Mononuclear cell (primary cell): Measurements from ENCODE around the gene BRMS1. TPM values are rescaled to one million over a fixed set of nuclear protein-coding genes. Genes with fewer than 3 reads are reported as not detected.

Experiments used
- H3K27me3 ChIP-seq: 2 replicates; pipeline ENCODE4 v1.6.0; 2011; ENCODE audit warnings: low read length, control low read depth; ENCODE audit not compliant: insufficient read depth
- H3K4me1 ChIP-seq: 2 replicates; pipeline ENCODE4 v1.5.1; 2011; ENCODE audit warnings: mild to moderate bottlenecking, low read length, control low read depth; ENCODE audit not compliant: insufficient read depth
- H3K4me3 ChIP-seq: 2 replicates; pipeline ENCODE4 v1.5.1; 2011; ENCODE audit warnings: mild to moderate bottlenecking, low read length, moderate library complexity
- H3K9me3 ChIP-seq: 2 replicates; pipeline ENCODE4 v1.5.1; 2011; ENCODE audit warnings: low read depth, mild to moderate bottlenecking, control low read depth, low read length
- total RNA-seq: library from RNA; depleted of rRNA; stranded (reverse); fragments of >200 nt; gene quantifications from one replicate; pipeline ENCODE4 v1.2.3, GENCODE V29; 2012

Gene BRMS1
- total RNA-seq, 1 donor = 51.7 TPM

DNA sequence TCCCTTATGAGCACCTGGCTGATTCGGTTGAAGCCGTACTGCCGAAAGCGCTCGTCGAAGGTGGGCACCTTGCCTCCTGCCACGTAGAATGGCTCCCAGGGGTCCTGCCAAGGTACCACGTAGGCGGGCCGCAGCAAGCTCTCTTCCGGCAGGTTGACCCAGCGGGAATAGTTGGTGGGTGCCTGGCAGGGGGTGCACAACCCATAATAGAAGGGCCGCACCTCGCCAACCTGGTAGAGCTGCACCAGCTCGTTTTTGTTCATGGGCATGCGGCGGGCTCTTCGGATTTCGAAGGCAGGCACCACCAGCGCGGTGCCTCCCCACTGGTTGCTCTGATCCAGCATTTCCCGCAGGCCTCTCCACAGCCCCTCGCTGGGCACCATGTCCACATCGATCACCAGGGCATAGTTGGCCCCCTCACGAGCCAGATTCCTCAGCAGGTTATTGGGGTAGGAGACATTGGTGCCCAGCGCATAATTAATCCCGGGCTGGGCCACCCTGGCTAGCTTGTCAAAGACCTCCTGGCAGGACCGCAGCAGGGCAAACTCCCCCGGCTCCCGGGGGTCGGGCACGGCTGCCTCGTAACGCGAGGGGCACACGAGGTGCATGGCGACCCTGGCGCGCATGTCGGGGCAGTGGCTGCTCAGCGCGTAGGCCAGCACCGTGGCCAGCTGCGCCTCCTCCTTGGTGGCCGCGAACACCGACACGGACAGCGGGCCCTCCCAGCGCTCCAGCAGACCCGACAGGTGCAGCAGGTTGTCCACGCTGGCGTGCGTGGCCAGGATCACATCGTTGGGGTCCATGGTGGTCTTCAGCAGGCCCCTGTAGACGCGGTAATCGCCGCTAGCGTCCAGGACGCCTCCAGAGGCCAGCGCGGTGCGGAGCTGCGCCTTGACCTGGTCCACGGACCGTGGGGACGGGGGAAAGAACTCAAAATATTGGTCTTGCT, 1.8 kb upstream of the BRMS1 start:
- no peaks in the 10 kb centered on the region for H3K27me3 ChIP-seq
- H3K9me3 ChIP-seq = no peaks in the 10 kb centered on the region
- peaks cover 46% of the 10 kb centered on the region for H3K4me1 ChIP-seq
- peak overlapping the region; percentile 44 for H3K4me3 ChIP-seq

DNA sequence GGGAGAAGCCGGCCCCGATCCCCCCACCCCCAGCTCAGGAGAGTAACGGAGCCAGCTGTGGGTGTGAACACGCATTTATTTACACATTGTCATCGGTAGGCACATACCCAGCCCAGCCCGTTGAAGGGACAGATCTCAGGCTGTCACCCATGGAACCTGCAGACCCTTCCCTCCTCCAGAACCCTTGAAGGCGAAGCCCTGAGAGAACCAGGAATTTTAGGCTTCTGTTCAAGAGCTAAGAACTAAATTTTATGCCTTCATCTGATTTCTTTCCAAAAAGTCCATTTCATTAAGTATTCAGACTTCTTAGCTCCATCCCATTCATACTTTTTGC, 379 bp upstream of the BRMS1 start:
- H3K4me1 ChIP-seq = peaks cover 46% of the 10 kb centered on the region
- no peaks in the 10 kb centered on the region for H3K27me3 ChIP-seq
- H3K9me3 ChIP-seq = no peaks in the 10 kb centered on the region
- peak overlapping the region; percentile 87 for H3K4me3 ChIP-seq

DNA sequence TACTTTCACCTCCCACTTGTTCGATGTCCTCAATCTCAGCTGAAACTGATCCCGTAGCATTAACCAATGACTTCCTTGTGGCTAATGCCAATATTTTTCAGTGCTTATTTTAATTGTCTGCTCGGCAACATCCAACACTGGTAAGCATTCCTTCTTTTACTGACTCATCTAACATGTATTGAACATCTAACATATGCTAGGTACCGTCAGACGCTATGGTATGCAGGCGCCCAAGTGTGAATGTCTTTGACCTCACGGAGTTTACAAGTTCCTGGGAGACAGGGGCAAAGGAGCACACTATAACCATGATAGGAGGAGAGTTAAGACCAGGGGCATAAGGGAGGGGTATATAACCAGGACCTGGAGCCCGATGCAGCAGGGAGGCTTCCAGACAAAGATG, 1.7 kb downstream of the BRMS1 start:
- Histone ChIP-seq H3K4me1 (peaks cover 44% of the 10 kb centered on the region), H3K4me3 (no peak overlapping the region), H3K27me3 (no peaks in the 10 kb centered on the region), H3K9me3 (no peaks in the 10 kb centered on the region)

DNA sequence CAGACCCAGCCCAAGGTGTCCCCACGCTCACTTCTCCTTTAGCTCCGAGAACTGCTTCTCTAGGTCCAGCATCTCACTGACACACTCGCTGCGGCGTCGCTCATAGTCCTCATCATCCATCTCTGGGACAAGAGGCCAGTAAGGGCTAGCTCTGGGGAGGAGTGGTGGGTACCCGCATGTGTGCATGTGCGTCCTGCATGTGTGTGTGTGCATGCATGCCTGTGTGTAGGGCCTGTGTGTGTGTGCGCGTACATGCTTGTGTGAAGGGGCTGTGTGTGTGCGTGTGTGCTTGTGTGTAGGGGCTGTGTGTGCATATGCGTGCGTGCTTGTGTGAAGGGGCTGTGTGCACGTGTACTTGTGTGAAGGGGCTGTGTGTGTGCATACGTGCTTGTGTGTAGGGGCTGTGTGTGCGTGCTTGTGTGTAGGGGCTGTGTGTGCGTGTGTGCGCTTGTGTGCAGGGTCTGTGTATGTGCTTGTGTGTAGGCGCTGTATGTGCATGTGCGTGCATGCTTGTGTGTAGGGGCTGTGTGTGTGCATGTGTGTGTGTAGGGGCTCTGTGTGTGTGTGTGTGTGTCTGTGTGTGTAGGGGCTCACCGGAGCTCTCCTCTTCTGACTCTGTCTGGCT, 3.3 kb downstream of the BRMS1 start:
- no peaks in the 10 kb centered on the region for H3K9me3 ChIP-seq
- no peaks in the 10 kb centered on the region for H3K27me3 ChIP-seq
- no peak overlapping the region for H3K4me3 ChIP-seq
- peaks cover 43% of the 10 kb centered on the region for H3K4me1 ChIP-seq

DNA sequence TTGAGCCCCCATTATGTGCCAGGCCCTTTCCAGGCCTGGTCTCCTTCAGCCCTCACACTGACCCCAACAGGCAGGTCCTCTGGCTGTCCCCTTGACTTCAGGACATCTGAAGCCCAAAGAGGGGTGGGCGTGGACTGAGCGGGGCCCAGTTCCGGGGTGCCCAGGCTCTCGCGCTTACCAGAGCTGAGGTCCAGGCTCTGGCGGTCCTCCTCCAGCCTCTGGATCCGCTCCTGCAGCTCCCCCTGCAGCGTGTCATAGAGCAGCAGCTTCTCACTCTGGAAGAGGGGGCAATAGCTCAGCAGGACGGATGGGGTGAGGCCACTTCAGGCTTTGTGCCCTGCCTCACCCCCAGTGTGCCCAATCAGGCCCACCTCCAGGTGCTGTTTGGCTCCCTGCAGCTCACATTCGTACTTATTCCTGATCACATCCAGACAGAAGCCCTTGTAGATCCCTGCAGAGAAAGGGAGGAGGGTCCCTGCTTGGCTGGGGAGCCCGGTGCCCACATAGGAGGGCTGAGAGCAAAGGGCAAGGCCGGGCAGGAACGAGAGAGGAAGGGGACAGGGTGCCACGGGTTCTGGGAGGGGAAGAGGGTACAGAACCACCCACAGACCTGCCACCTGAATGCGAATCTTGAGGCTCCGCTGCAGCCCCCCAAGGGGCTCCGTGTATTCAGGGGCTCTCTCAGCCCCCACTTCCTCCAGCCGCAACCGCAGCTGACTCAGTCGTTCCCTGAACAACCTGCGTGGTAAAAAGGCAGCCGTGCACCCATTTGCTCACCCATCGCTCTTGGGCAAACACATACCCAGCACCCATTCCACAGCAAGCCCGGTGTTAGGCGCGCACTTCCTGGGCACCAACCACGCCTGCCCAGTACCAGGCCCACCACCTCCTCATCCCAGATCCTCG, 4.1 kb downstream of the BRMS1 start:
- Histone ChIP-seq H3K4me1 (peaks cover 43% of the 10 kb centered on the region), H3K9me3 (no peaks in the 10 kb centered on the region), H3K27me3 (no peaks in the 10 kb centered on the region), H3K4me3 (no peak overlapping the region)

DNA sequence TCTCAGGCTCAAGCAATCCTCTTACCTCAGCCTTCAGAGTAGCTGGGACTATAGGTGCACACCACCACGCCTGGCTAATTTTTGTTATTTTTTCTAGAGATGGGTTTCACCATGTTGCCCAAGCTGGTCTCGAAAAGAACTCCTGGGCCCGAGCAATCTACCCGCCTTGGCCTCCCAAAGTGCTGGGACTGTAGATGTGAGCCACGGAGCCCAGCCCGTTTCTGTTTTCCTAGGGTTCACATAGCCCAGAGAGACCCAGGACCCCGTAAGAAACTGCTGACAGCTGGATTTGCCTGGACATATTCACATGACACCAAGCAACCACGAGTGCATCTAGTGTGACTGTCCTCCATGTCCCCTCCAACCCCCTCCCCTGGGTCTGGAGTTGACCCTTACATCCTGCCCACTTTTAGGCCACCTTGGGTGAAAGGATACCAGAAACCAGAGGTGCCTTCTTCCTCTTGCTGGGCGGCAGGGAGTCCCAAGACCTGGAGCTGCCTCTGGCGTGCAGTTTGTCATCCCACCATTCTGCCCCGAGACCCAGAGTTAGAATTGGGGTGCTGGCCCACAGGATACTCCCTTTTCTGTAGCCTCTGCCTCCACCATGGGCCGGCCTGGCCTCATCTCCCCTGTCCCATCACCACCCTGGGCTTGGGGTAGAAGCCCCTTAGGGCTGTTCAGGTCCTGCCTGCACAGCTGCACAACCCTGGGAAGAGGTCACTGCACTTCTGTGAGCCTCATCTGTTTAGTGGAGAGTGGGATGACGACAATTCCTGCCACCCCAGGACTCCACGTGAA, 5.0 kb downstream of the BRMS1 start:
- H3K4me1 ChIP-seq = peaks cover 44% of the 10 kb centered on the region
- no peaks in the 10 kb centered on the region for H3K27me3 ChIP-seq

DNA sequence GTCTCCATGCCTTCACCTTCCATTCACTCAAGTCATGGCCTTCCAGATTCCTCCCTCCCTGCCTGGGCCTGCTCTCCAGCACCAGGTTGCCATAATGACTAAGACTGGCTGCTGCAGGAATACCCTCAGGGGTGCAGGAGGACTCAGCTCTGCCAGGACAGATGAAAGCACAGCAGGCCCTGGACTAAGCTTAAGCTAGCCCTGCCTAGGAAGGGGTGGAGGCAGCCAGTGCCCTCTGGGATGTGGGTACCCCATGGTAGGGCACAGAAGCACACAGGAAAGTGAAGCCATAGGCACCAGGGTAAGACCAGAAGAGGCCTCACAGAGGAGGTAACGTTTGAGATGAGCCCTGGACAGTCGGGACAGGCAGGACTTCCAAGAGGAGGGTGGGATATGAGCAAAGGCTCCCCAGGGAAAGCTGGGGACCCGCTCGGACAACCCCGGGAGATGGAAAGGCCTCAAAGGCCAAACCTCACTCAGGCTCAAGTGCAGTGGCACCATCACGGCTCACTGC, 5.7 kb downstream of the BRMS1 start:
- no peaks in the 10 kb centered on the region for H3K9me3 ChIP-seq
- no peaks in the 10 kb centered on the region for H3K27me3 ChIP-seq
- peaks cover 42% of the 10 kb centered on the region for H3K4me1 ChIP-seq
- H3K4me3 ChIP-seq = no peak overlapping the region

More for the DNA sequence above, 5.0 kb downstream of the BRMS1 start:
- no peak overlapping the region for H3K4me3 ChIP-seq
- H3K9me3 ChIP-seq = no peaks in the 10 kb centered on the region

DNA sequence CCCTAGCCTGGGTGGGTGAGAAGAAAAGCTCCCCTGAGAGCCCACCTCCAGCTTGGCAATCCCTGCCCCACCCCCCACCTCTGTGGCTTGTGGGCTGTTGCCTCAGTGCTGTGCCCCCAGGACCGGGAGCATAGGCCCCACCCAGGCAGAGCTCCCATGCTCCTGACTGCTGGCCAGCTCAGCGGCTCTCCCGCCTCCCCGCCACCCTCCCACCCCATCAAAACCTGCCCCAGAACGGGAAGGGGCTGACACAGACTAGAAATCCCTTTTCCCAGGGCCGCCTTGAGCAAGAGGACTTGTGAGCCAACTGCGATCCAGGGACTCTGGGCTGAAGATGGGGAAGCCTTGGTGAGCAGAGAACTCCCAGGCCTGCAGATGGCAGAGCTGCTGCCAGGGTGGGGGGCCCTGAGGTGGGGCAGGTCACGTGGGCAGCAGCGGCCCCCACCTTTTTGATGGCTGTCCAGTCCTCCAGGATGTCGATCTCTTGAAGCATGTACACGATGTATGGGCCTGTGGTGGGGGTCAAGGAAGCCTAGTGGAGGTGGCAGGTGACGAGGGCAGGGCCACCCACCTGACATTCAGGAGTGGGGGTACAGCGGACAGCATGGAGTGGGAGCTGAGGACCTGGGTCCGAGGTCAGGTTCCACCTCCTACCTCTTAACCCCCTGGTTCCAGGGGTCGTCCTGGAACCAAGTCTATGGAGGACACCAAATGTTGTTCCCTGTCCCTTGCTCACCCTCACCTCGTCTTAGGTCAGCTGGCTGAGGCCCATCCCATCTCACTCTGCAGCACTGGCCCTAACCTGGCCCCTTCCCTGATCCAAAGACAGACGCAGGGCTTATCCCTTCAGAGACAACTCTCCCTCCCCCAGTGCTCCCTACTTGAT, 6.4 kb downstream of the BRMS1 start:
- Histone ChIP-seq H3K4me3 (no peak overlapping the region), H3K27me3 (no peaks in the 10 kb centered on the region), H3K4me1 (peaks cover 35% of the 10 kb centered on the region), H3K9me3 (no peaks in the 10 kb centered on the region)

DNA sequence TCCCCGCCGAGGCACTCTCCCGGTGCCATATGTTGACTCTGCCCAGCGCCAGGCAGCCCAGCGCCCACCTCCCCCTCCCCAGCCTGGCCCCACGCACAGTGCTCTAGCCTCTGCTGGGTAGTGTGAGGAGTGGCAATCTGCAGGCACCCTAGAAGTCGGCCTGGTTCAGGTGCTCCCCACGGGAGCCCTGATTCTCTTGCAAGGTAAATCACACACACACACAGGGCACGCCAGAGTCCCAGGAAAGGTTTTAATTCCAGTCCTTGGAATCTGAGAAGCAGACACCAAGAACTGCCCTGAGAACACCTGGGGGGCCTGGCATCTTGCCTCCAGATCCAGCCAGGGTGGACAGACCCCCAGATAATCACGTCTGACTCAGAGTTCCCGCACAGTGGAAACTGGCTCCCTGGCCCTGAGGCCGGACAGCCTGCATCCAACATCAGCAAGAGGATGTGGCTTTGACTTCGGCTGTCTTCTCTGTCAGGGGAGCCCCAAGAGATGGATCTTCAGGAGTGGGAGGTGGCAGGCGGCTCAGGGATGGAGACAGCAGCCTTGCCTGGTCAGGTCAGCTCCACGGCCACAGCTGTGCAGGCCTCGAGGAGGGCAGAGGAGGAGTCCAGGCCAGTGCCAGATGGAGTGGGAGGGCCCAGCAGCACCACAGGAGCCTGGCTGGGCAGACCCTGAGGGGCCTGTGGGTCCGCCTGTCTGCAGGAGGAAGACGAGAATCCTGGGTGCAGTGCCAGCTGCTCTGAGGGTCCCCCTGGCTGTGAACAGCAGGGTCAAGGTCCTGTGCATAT, 7.6 kb downstream of the BRMS1 start:
- Histone ChIP-seq H3K27me3 (no peaks in the 10 kb centered on the region), H3K4me3 (no peak overlapping the region), H3K9me3 (no peaks in the 10 kb centered on the region), H3K4me1 (peaks cover 30% of the 10 kb centered on the region)

DNA sequence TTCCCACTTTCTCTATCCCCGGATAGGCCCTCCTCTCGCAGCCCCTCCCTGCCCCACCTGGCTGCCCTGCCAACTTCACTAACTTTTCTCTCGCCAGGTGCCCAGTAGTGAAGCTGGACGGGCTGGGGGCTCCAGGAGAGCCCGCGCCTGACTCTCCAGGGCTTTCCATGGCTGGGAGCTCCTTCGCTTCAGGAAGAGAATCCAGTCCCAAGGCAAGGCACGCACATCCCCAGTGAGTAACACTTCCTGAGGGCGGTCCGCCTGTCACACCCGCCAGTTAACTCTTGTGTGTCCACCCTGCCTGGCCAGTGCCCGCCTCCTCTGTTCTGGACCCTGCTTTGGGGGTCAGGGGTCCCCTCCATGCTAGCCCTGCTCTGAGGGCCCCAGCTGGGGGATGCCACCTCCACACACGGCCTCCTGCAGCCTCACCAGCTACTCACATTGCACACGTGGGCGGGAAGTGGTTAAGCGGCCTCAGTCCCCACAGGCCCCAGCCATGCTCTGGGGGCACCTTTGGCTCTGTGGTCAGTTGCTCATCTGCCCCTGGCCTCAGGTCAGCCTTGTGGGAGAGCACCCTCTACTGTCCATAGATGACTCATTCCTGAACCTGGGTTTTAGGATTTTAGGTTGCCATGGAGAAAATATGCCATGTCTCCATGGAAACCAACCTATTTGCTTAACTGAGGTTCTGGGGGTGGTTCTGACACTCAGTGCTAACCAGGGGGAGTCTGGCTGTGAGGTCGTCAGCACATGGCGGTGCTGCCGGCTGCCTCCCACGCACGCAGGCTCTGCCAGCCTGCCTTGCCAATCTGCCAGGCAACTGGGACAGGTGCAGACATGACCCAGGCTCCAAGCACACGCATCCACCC, 8.4 kb downstream of the BRMS1 start, which contains the start of gene RIN1:
RIN1 (minus strand) TSS at position 201 of the 869 bp plus-strand sequence; CDS start at position 169, 32 bp downstream.
- no peaks in the 10 kb centered on the region for H3K9me3 ChIP-seq
- H3K4me3 ChIP-seq = peak within 1 kb of the TSS; percentile 49
- peaks cover 30% of the 10 kb centered on the region for H3K4me1 ChIP-seq
- H3K27me3 ChIP-seq = no peaks in the 10 kb centered on the region

DNA sequence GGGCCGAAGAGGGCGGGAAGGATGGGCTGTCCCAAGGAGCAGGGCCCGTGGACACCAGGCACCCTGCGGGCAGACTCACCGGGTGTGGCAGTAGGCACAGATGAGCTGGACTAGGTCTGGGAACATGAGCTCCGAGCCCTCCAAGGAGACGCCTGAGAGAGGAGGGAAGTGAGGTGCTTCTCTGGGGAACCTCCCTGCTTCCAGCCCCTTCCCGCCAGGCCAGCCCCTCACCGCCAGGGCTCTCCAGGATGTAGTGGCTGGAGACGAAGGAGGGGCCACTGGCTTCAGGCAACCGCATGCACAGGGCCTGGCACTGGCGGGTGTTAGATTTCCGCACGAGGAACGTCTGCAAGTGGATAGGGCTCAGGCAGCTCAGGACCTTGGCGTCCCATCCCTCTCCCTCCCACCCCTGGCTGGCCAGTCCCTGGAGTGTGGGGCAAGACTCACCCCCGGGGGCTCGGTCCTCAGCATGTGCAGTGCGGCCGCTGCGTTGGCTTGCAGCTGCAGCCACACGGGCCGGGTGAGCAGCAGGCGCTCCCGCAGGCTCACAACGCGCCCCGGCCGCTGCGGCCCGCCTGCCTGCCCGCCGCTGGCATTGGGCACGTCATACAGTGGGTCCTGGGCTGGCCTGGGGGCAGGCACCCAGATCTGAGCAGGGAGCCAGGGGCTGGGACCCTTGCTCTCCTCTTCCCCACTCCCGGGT, 9.2 kb downstream of the BRMS1 start:
- Histone ChIP-seq H3K4me1 (peaks cover 30% of the 10 kb centered on the region), H3K27me3 (no peaks in the 10 kb centered on the region), H3K4me3 (peak overlapping the region; percentile 49), H3K9me3 (no peaks in the 10 kb centered on the region)
